Peyer's patch (tissue), 4 donors: ENCODE data around the gene FARS2. TPM values are rescaled to one million over a fixed set of nuclear protein-coding genes. Genes with fewer than 3 reads are reported as not detected.

Source experiments
- DNase-seq, 3 donors: peaks; one replicate each; pipeline ENCODE4 v3.0.0-alpha.2; 2017 to 2019
- H3K27ac ChIP-seq, 4 donors: fragments of 200-600 bp; sonication (generic); one replicate each; pipeline ENCODE4 v1.5.1; 2016 to 2019
- H3K27me3 ChIP-seq, 2 donors: fragments of 200-600 bp; sonication (generic); one replicate each; pipeline ENCODE4 v1.5.1; 2019
- H3K36me3 ChIP-seq, 3 donors: fragments of 200-600 bp; sonication (generic); one replicate each; pipeline ENCODE4 v1.5.1; 2016 to 2019
- H3K4me1 ChIP-seq, 4 donors: fragments of 200-600 bp; sonication (generic); one replicate each; pipeline ENCODE4 v1.5.1; 2016 to 2019
- H3K4me3 ChIP-seq, 4 donors: fragments of 200-600 bp; sonication (generic); 1 replicate in 3 of 4; 2 replicates in 1 of 4; pipeline ENCODE4 v1.5.1; 2016 to 2019; ENCODE audit warnings: mild to moderate bottlenecking in 1 of 4
- H3K9me3 ChIP-seq, 4 donors: fragments of 200-600 bp; sonication (generic); one replicate each; pipeline ENCODE4 v1.5.1; 2016 to 2019; ENCODE audit warnings: mild to moderate bottlenecking in 1 of 4
- POLR2A ChIP-seq, 2 donors: fragments of 450-650 bp; IDR thresholded peaks; one replicate each; pipeline ENCODE4 v1.5.1; 2017; ENCODE audit warnings: antibody characterized with exemption in 2 of 2, mild to moderate bottlenecking in 2 of 2, moderate library complexity in 2 of 2
- total RNA-seq, 4 donors: library from RNA; depleted of rRNA; stranded (reverse); fragments of >200 nt; gene quantifications; one replicate each; pipeline ENCODE4 v1.1.0, GENCODE V29; 2016
- TF ChIP-seq, protein P1 (sequence below), 6 experiments: fragments of 450-650 bp in 4 of 6; fragments of 200-600 bp in 2 of 6; sonication (generic) in 1 of 6; IDR thresholded peaks; one replicate each; pipeline ENCODE4 v1.5.1; 2017 to 2019; ENCODE audit warnings: antibody characterized with exemption in 6 of 6, mild to moderate bottlenecking in 3 of 6, moderate library complexity in 1 of 6

Gene FARS2
- total RNA-seq, 4 donors from 2014 or later: 9.5 to 42.1 (median 17.1) TPM

DNA sequence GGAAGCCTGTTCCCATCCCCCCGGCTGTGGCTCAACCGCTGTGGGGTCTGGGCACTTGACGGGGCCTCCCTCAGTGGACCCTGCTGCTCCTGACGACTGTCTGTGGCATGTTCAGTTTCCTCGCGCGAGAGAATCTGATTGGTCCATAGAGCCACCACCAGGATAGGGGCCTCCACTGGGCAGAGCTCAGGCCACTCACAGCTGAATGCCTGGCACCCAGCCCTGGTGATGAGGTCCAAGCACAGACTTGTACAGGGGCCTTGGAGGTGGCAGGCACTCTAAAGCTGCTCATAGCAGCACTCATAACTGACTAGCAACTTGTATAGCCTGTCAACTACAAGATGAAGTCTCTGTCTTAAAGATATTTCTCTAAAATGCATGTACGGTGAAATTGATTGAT is 377.4 kb downstream of the FARS2 start:
- TF ChIP-seq, protein P1, sequence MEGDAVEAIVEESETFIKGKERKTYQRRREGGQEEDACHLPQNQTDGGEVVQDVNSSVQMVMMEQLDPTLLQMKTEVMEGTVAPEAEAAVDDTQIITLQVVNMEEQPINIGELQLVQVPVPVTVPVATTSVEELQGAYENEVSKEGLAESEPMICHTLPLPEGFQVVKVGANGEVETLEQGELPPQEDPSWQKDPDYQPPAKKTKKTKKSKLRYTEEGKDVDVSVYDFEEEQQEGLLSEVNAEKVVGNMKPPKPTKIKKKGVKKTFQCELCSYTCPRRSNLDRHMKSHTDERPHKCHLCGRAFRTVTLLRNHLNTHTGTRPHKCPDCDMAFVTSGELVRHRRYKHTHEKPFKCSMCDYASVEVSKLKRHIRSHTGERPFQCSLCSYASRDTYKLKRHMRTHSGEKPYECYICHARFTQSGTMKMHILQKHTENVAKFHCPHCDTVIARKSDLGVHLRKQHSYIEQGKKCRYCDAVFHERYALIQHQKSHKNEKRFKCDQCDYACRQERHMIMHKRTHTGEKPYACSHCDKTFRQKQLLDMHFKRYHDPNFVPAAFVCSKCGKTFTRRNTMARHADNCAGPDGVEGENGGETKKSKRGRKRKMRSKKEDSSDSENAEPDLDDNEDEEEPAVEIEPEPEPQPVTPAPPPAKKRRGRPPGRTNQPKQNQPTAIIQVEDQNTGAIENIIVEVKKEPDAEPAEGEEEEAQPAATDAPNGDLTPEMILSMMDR (IDR thresholded peaks at IDR 0.05): no peak
- TF ChIP-seq POLR2A (IDR thresholded peaks at IDR 0.05): no peak
- Histone ChIP-seq H3K9me3 (peaks cover 0 to 10% (median 4%) of the 10 kb centered on the region in 4 donors), H3K36me3 (no peaks in the 10 kb centered on the region), H3K27ac (no peak overlapping the region), H3K4me3 (no peak overlapping the region), H3K4me1 (no peaks in the 10 kb centered on the region), H3K27me3 (no peaks in the 10 kb centered on the region)
- no peak for DNase-seq

DNA sequence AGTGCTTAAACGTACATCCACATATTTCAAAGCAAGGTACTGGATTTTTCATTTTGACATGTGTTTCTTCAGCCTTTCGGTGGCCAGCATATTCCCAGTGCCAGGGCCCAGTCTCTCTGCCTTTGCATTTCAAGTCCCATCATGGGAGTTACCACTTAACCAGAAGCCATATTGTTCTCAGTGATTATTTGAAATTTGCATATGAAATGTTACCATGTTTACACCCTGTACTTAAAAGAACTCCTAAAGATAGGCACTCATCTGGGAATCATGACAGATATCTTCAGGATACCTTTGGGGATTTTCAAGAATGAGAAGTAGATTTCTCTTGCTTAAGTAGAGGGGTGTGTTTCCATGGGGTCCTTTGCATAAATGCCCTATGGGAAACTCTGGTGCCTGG is 377.9 kb downstream of the FARS2 start:
- no peak for DNase-seq
- H3K27me3 ChIP-seq: no peaks in the 10 kb centered on the region
- no peak overlapping the region for H3K4me3 ChIP-seq
- no peaks in the 10 kb centered on the region for H3K4me1 ChIP-seq
- no peaks in the 10 kb centered on the region for H3K36me3 ChIP-seq
- no peak overlapping the region for H3K27ac ChIP-seq
- H3K9me3 ChIP-seq: peaks cover 0 to 10% (median 4%) of the 10 kb centered on the region in 4 donors
- TF ChIP-seq, protein P1 (IDR thresholded peaks at IDR 0.05): no peak
- no peak for TF ChIP-seq POLR2A (IDR thresholded peaks at IDR 0.05)

DNA sequence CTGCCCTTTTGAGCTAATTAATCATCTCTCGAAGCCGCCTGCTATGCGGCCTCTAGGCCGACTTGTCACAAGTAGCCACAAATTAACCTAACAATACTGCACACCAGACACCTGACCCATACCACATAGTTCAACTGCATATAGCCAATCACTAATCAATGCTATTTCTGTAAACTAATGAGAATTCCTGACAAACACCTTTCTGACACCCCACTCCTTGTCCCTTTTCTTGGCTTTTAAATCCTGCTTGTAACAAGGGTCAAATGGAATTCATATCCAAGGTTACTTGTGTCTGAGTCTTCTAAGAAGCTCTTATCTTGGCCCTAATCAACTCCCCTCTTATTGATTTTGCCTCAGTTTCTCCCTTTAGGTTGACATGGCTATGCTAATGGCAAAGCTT is 379.3 kb downstream of the FARS2 start:
- DNase-seq: no peak
- Histone ChIP-seq H3K27me3 (no peaks in the 10 kb centered on the region), H3K4me3 (no peak overlapping the region), H3K9me3 (peaks cover 0 to 10% (median 4%) of the 10 kb centered on the region in 4 donors), H3K27ac (no peak overlapping the region), H3K4me1 (no peaks in the 10 kb centered on the region), H3K36me3 (no peaks in the 10 kb centered on the region)
- TF ChIP-seq, protein P1 (IDR thresholded peaks at IDR 0.05): no peak
- TF ChIP-seq POLR2A (IDR thresholded peaks at IDR 0.05): no peak

DNA sequence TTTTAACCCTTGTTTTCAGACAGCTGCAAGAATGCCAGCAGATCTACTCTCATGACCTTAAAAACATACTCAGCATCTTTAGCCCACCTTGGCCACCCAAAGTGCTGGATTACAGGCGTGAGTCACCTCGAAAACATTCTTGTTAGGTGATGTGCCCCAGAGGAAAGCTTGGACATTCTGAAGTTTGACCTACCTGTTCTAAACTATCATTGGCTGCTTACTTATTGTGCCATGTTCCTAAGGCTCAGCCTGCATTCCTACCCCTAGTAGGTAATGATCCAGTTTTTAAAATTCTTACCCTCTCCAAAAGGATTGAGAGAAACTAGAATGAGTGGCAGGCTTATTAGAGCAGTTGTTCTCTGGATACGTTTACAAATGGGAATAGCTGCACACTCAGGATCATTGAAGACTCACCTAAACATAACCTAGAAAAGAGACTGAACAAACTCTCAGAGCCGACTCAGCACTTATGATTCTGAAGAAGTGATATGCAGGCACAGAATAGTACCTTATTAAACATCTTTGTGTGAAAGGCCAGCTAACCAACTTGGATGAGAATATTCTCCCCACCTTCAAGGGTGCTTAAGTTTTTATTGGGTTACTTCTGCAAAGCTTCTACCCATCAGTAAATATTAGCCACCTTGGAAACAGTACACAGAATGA is 383.3 kb downstream of the FARS2 start:
- Histone ChIP-seq H3K4me1 (no peaks in the 10 kb centered on the region), H3K27me3 (no peaks in the 10 kb centered on the region), H3K4me3 (no peak overlapping the region), H3K9me3 (peaks cover 0 to 10% (median 4%) of the 10 kb centered on the region in 4 donors), H3K36me3 (no peaks in the 10 kb centered on the region), H3K27ac (no peak overlapping the region)
- no peak for DNase-seq
- no peak for TF ChIP-seq POLR2A (IDR thresholded peaks at IDR 0.05)
- TF ChIP-seq, protein P1 (IDR thresholded peaks at IDR 0.05): no peak

DNA sequence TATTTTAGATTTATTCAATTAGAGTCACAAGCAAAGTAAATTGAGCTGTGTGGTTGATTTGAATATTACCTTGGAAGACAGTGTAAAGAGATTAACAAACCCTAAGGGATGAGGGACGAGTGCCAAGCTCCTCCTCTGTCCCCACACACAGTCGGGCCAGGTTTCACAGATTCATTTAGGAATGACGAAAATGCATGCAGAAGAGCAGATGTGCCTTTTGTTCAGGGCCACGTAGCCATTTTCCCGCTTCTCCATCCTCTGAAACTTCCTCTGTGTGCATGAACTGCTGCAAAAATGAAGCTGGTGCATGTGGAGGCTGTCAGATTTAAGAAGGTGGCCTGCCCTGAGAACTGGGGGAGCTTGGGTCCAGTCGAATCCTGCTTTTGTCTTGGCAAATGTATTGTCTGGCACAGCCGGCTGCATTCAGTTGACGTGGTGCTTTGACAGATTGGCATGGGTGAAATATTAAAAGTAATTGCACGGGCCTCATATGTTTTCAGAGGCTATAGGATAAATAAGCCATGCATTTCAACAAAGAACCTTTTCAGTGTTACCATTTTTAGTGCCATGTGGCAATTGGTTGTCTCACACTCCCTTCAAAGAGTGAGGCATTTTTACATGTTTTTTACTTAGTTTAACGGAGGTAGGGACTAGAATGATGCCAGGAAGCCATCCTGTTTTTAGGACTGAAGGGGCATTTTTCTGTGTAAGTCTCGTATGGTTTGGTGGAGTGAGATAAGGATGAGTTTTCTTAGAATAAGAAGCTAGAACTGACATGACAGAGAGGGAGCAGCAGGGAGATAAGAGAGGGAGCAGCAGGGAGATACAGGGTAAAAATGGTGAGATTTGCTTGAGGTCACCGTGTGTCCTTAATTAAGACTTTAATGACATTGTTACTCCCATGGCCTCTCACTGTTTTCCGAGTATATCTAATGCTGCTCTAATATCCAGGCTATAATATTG is 384.3 kb downstream of the FARS2 start:
- no peak for TF ChIP-seq POLR2A (IDR thresholded peaks at IDR 0.05)
- TF ChIP-seq, protein P1 (IDR thresholded peaks at IDR 0.05): no peak
- Histone ChIP-seq H3K36me3 (no peaks in the 10 kb centered on the region), H3K27ac (no peak overlapping the region), H3K27me3 (no peaks in the 10 kb centered on the region), H3K4me1 (no peaks in the 10 kb centered on the region), H3K4me3 (no peak overlapping the region), H3K9me3 (peaks cover 0 to 3% (median 2%) of the 10 kb centered on the region in 4 donors)
- DNase-seq: no peak
